Sigmoid colon (tissue), 4 donors: ENCODE results near the gene CCNY.

ENCODE experiments used
- CTCF ChIP-seq, 4 experiments: fragments of 450-650 bp in 3 of 4; fragments of 200-600 bp in 1 of 4; IDR thresholded peaks; one replicate each; pipeline ENCODE4 v1.5.1; 2016 to 2019; ENCODE audit warnings: antibody characterized with exemption in 4 of 4, mild to moderate bottlenecking in 3 of 4, moderate library complexity in 2 of 4
- EP300 ChIP-seq, 4 donors: sonication (generic); formaldehyde crosslinking; IDR thresholded peaks; one replicate each; pipeline ENCODE4 v1.6.1; 2017; ENCODE audit warnings: antibody characterized with exemption in 4 of 4
- POLR2AphosphoS5 ChIP-seq, 4 donors: sonication (generic); formaldehyde crosslinking; IDR thresholded peaks; one replicate each; pipeline ENCODE4 v1.6.1; 2017; ENCODE audit warnings: antibody characterized with exemption in 4 of 4

DNA sequence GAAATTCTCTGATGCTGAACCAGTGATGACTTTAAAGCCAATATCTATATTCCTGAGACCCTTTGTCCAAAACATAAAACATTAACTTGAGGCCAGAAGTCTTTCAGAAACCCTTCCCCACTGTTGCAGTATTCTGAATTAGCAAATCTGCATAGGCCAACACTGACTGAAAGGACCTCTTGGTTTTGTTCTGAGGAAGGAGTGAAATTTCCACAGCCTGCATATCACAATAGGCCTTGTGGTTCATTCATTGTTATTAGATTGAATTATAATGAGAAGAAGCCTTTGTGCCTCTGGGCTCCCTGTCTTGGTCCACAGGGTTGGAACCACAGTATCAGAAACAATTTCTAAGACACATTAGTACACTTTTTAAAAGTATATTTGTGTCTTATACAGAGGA is 90.3 kb downstream of the CCNY start:
- TF ChIP-seq CTCF (IDR thresholded peaks at IDR 0.05) (no peak), EP300 (IDR thresholded peaks at IDR 0.05) (no peak), POLR2AphosphoS5 (IDR thresholded peaks at IDR 0.05) (no peak)
